ENCODE data around the gene PGPEP1. TPM values are rescaled to one million over a fixed set of nuclear protein-coding genes. Genes with fewer than 3 reads are reported as not detected.

PGPEP1 gene
- total RNA-seq = 10 to 100 TPM; 33.0 to 55.5 (median 40.7) TPM
- long read RNA-seq, full-length matches to known transcripts = 1 of 3 reads
- long read RNA-seq, partial matches to known transcripts = 2 of 3 reads
- long read RNA-seq, other reads (novel, unspliced or antisense) = 0 of 3 reads

DNA sequence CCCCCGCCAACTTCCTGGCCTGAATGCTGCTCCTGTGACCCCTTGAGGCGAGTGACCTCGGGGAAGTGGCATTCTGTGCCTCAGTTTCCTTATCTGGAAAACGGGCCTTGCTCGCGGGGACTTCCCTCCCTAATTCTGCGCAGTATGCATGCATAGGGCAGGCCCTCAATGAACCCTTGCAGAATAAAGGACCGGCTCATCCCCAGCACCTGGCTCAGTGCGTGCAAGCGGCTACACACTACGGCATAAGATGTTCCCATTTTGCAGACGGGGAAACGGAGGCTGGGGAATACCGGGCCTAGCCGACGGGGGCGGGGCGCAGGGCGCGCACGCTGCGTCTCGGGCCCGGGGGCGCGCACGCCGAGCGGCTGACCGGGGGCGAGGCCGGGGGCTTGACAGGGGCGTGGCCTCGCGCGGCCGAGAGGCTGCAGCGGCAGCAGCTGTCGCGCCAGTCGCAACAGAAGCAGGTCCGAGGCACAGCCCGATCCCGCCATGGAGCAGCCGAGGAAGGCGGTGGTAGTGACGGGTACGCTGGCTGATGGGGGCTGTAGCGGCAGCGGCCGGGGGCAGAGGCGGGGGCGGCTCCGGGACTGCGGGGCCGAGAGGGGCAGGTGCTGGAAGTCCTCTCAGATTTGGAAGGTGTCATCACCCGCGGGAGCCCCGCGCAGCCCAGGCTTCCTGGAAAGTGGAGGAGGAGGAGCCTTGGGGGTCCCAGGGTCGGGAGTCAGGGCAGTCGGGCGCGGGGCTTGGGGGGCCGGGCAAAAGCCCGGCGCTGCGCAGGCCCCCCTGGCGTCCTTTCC is at the start of gene PGPEP1:
PGPEP1 (plus strand) TSS at position 409 of the 800 bp plus-strand sequence; CDS start at position 493, 84 bp downstream.
- peak within 1 kb of the TSS; percentile 83 to 88 (median 87) for H3K27ac ChIP-seq
- H3K36me3 ChIP-seq = peaks cover 0 to 24% (median 3%) of the 10 kb centered on the region in 4 donors
- H3K4me1 ChIP-seq = peaks cover 0 to 33% (median 8%) of the 10 kb centered on the region in 4 donors
- intact Hi-C loops (cut with DNase I) = loop anchor here in 1 of 2 donors (5.0 kb wide), 1 partner anchor 67 kb away; no protein-coding TSS in a partner anchor
- no peaks in the 10 kb centered on the region for H3K9me3 ChIP-seq
- TF ChIP-seq POLR2A (IDR thresholded peaks at IDR 0.05) = peak; percentile 52
- TF ChIP-seq CTCF (IDR thresholded peaks at IDR 0.05) = no peak
- 4% methylated on average over 14 of the region's 69 CpGs for WGBS (ENCODE audit: insufficient coverage, low coverage, low lambda C conversion rate, missing lambda C conversion rate)
- DNase-seq (peak; percentile 76 to 89 (median 80)), ATAC-seq (peak; percentile 73 to 87 (median 81))
- H3K4me3 ChIP-seq = peak within 1 kb of the TSS; percentile 96 to 98 (median 97)
- H3K27me3 ChIP-seq = no peaks in the 10 kb centered on the region

- WGBS (ENCODE audit: insufficient coverage, low coverage, low lambda C conversion rate, missing lambda C conversion rate) = 38% methylated on average over 13 of the region's 21 CpGs
- no peak for ATAC-seq
- TF ChIP-seq POLR2A (IDR thresholded peaks at IDR 0.05) (no peak), CTCF (IDR thresholded peaks at IDR 0.05) (no peak)
- Histone ChIP-seq H3K27ac (peak overlapping the region; percentile 97 to 99 (median 97)), H3K4me1 (peaks cover 0 to 13% (median 0%) of the 10 kb centered on the region in 4 donors), H3K4me3 (peak overlapping the region in 2 of 3 donors; percentile 60 to 63), H3K36me3 (no peaks in the 10 kb centered on the region), H3K9me3 (no peaks in the 10 kb centered on the region), H3K27me3 (no peaks in the 10 kb centered on the region)
- peak; percentile 58 to 63 (median 63) for DNase-seq
- intact Hi-C loops (cut with DNase I) = no loop called here
These were observed 49.3 kb upstream of the PGPEP1 start for GRCh38 chr19:18291019-18291524.

- Histone ChIP-seq H3K4me3 (peak overlapping the region; percentile 56 to 63 (median 60)), H3K27ac (peak overlapping the region; percentile 97 to 99 (median 97)), H3K36me3 (no peaks in the 10 kb centered on the region), H3K4me1 (peaks cover 0 to 13% (median 0%) of the 10 kb centered on the region in 4 donors), H3K27me3 (no peaks in the 10 kb centered on the region), H3K9me3 (no peaks in the 10 kb centered on the region)
- ATAC-seq = peak; percentile 67 to 79 (median 74)
- WGBS (ENCODE audit: insufficient coverage, low coverage, low lambda C conversion rate, missing lambda C conversion rate) = 0% methylated on average over 14 of the region's 75 CpGs
- no peak for TF ChIP-seq CTCF (IDR thresholded peaks at IDR 0.05)
- peak; percentile 64 for TF ChIP-seq POLR2A (IDR thresholded peaks at IDR 0.05)
- peak; percentile 86 to 91 (median 89) for DNase-seq
- intact Hi-C loops (cut with DNase I) = no loop called here
These were observed 48.6 kb upstream of the PGPEP1 start for GRCh38 chr19:18291590-18292461.

- peak in 2 of 4 donors; percentile 14 to 34 for ATAC-seq
These were observed 48.0 kb upstream of the PGPEP1 start for GRCh38 chr19:18292462-18292809.

More at GRCh38 chr19:18292462-18292809, 48.0 kb upstream of the PGPEP1 start:
- Histone ChIP-seq H3K36me3 (no peaks in the 10 kb centered on the region), H3K9me3 (no peaks in the 10 kb centered on the region), H3K27ac (peak overlapping the region; percentile 97 to 99 (median 97)), H3K4me1 (peaks cover 0 to 13% (median 0%) of the 10 kb centered on the region in 4 donors), H3K27me3 (no peaks in the 10 kb centered on the region), H3K4me3 (peak overlapping the region; percentile 56 to 63 (median 60))
- 3% methylated on average over 5 of the region's 20 CpGs for WGBS (ENCODE audit: insufficient coverage, low coverage, low lambda C conversion rate, missing lambda C conversion rate)
- intact Hi-C loops (cut with DNase I) = no loop called here
- TF ChIP-seq POLR2A (IDR thresholded peaks at IDR 0.05) (no peak), CTCF (IDR thresholded peaks at IDR 0.05) (no peak)
- DNase-seq = peak in 2 of 3 donors; percentile 73 to 80

All from right lobe of liver (tissue), 6 donors.